HG02642 (cell line): Measurements from ENCODE around the gene RNASE13.

Experiments
- ATAC-seq: cut with Tn5 transposase; IDR thresholded peaks from one replicate; pipeline ENCODE4 v1.9.1; 2021; ENCODE audit warnings: mild to moderate bottlenecking; ENCODE audit not compliant: unreplicated experiment, poor library complexity

Gene RNASE13

GRCh38 chr14:21066882-21067502 is 32.4 kb upstream of the RNASE13 start:
- ATAC-seq: no peak

DNA sequence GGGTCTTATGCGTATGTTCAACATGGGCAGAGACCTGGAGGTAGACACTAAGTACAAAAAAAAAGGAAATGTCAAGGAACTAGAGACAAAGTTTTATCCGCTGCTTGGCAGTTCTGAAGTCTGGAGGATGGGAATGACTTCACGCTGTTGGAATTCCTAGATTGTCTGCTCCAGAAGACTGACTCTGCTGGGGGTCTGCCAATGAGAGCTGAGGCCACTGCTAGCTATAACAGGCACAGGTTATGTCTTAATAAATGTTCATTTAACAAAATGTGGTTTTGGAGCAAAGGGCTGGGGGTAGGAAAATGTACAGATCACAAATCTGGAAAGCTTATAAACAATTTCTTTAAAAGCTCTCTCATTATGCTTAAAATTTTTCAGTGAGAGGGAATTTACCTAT is 28.9 kb upstream of the RNASE13 start:
- no peak for ATAC-seq

DNA sequence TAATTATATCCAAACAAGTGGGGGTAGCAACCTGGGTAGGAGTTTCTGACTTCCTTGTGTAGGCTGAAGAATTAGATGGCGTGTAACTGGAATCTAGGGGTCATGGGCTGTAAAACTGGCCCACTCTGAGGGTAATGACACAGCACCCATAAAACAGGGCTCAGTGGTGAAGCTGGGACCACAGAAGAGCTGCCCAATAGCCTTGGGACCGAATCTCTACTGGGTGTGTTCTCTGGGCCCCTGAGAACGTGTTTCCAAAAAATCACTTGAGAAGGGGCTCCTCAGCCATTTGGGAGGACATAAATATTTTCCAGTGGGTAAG is 26.7 kb upstream of the RNASE13 start:
- no peak for ATAC-seq

GRCh38 chr14:21060614-21061346 is 26.2 kb upstream of the RNASE13 start:
- ATAC-seq: no peak

GRCh38 chr14:21059842-21060613 is 25.4 kb upstream of the RNASE13 start:
- no peak for ATAC-seq

DNA sequence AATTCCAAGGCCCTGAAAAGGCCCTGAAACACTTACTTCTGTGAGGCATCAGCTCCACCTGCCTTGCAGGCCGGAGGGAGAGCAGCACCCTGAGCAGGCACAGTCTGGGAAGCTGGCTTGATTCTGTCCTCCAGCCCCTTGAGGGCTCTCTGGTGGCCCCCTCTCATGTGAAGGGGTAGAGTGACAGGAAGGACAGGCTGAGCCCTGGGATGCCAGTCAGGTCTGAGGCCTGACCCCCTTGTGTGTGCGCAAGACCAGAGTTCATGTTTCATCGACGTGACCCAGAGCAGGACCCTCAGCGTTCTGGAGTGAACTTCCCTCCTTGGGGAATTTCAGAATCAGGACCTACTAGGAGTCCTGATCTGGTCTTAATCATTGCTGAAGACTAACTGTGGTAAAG is 24.3 kb upstream of the RNASE13 start:
- no peak for ATAC-seq

GRCh38 chr14:21057803-21058675 is 23.4 kb upstream of the RNASE13 start, which contains the start of gene RNASE8:
Gene RNASE8 (plus strand): TSS chr14:21057822. CDS start chr14:21057893, 71 bp downstream.
- no peak for ATAC-seq

GRCh38 chr14:21056520-21057163 is 22.0 kb upstream of the RNASE13 start:
- ATAC-seq: no peak

DNA sequence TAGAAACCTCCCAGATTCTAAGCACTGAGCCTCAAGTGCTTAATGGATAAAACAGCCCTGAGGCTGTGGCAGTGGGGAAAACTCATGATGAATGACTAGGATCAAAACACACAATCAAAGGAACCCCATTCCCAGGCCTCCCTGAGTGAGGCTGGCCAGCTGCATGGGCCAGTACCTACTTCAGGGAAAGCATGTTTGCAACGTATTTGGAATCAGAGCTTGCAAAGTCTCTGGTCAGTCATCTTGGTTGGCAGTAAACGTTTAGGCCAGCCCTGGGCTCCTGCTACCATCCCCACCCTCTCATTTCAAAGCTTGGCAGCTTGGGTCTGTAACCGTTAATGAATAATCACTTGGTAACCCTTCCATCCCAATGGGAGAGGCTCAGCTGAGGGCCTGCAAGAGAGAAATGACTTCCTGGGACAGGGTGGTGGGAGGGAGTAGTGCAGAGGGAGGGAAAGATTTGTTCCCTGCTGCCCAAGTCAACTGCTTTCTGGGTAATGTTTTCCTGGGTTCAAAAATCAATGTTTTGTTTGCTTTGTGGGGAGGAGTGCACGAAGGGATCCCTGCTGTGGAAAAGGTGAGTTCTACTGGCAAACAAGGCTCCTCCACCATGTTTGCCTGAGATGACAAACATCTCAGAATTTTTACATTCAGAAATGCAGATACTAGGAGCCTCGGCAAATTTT is 21.0 kb upstream of the RNASE13 start:
- no peak for ATAC-seq

DNA sequence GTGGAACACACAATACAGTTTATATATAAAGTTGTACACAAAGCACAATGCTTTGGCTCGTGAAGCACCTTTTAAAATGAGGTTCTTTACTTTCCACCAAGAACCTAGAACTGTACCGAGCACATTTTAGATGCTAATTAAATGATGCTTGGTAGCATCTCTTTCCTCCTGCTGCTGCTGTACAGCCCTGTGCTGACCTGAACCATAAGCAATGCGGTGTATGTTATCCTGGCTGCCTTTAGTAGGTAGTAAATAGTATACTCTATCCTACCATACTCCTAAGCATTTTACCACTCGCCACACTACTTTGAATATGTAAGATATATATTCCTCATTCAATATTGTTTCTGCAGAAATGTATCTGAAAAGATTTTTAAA is 20.1 kb upstream of the RNASE13 start:
- ATAC-seq: no peak

DNA sequence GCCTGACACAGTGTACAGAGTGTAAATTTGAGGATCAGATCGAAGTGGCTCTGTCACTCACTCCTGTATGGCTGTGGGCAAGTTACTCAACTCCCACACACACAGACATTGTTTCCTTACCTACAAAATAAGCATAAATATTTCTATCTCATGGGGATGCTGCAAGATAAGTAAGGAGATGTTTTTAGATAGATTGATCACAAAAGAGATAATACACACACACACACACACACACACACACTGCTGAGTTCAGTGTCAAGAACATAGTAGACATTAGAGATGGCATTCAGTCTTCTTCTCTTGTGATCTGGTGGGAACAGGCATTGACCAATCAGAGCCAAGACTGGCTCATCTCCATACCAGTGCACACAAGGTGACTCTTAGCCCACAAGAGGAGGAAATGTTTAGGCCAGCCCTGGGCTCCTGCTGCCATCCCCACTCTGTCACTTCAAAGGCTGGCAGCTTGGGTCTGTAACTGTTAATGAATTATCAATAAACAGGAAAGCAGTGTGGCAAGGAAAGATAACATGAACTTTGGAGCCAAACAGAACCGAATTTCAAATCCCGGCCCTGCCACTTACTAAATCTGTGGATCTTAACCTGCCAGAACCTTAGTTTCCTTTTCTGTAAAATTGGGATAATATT is 19.6 kb upstream of the RNASE13 start:
- no peak for ATAC-seq

- ATAC-seq: no peak
These were observed 18.8 kb upstream of the RNASE13 start for GRCh38 chr14:21053184-21054122.

DNA sequence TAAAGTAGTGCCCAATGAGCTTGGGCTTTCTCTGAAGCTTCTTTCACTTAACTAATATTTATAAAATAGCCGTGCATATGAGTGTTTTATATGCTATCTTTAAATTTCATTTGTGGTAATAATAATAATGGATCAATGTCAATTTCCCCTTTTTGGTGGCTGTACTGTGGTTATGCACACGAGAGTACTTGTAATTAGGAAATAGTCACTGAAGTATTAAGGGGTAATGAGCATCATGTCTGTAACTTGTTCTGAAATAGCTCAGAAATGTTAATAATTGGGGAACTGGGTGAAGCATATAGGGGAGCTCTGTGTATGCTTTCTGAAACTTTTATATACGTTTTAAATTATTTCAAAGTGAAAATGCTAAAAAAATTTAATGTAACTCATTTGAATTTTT is 16.0 kb upstream of the RNASE13 start:
- no peak for ATAC-seq

- ATAC-seq: no peak
These were observed 14.7 kb upstream of the RNASE13 start for GRCh38 chr14:21049271-21049673.

DNA sequence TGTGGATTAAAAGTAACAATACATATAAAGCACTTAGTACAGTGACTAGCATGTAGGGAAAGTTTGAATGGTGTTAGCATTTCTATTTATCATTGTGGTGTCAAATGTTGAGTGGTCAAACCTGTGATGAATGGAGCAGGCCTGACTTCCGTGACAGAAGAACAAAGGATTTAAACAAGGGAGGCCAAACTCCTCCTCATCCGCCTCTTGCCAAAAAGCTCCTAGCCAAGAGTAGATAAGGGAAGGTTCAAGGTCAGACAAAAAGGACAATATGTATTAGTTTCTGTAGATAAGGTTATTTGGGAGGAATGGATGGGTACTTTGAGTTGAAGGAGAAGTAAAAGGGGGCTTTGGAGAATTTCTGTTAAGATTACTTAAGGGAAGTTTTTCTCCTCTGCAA is 14.0 kb upstream of the RNASE13 start:
- no peak for ATAC-seq

GRCh38 chr14:21047378-21047781 is 12.8 kb upstream of the RNASE13 start:
- no peak for ATAC-seq

GRCh38 chr14:21043974-21044618 is 9.5 kb upstream of the RNASE13 start:
- no peak for ATAC-seq
